CD4-positive, CD25-positive, alpha-beta regulatory T cell (primary cell): Measurements from ENCODE around the gene SMG1. TPM values are rescaled to one million over a fixed set of nuclear protein-coding genes. Genes with fewer than 3 reads are reported as not detected.
"Not testable (repeated sequence)": the region's sequence is repeated elsewhere in the genome, so short reads cannot be mapped to it uniquely, and the experiment has no call there.

Experiments
- ATAC-seq, 2 donors: fragments of 150-1000 bp; cut with Tn5 transposase; one replicate each; pipeline ENCODE4 v1.10.0; 2021; ENCODE audit warnings: low read depth in 2 of 2, moderate number of reproducible peaks in 2 of 2, moderate library complexity in 1 of 2
- DNase-seq, 3 donors: peaks; one replicate each; pipeline versions ENCODE4 v3.0.0 to v3.0.0-alpha.2; 2012 to 2022; ENCODE audit warnings: mixed read lengths in 1 of 3
- H3K27ac ChIP-seq: one replicate; pipeline ENCODE4 v1.7.0; 2013; ENCODE audit warnings: mild to moderate bottlenecking, low read length; ENCODE audit not compliant: insufficient read depth, poor library complexity, severe bottlenecking
- H3K27me3 ChIP-seq: one replicate; pipeline ENCODE4 v1.7.0; 2013; ENCODE audit warnings: low read length; ENCODE audit not compliant: control insufficient read depth, insufficient read depth
- H3K36me3 ChIP-seq: one replicate; pipeline ENCODE4 v1.7.0; 2013; ENCODE audit warnings: mild to moderate bottlenecking, low read length, moderate library complexity; ENCODE audit not compliant: control insufficient read depth, insufficient read depth
- H3K4me1 ChIP-seq: 2 replicates; pipeline ENCODE4 v1.7.0; 2013; ENCODE audit warnings: mild to moderate bottlenecking, low read length; ENCODE audit not compliant: insufficient read depth, control insufficient read depth, poor library complexity, severe bottlenecking
- H3K4me3 ChIP-seq: one replicate; pipeline ENCODE4 v1.7.0; 2013; ENCODE audit warnings: low read depth, mild to moderate bottlenecking, low read length, moderate library complexity
- H3K9me3 ChIP-seq, 2 experiments: 1 replicate in 1 of 2; 2 replicates in 1 of 2; pipeline ENCODE4 v1.7.0; 2013; ENCODE audit warnings: low read length in 2 of 2, mild to moderate bottlenecking in 1 of 2, moderate library complexity in 1 of 2; ENCODE audit not compliant: control insufficient read depth in 2 of 2
- H3K27ac Mint-ChIP-seq, 3 donors: one replicate each; pipeline ENCODE4 v1.8.0; 2020 to 2022; ENCODE audit warnings: mild to moderate bottlenecking in 3 of 3, mixed read lengths in 3 of 3, moderate library complexity in 2 of 3
- H3K27me3 Mint-ChIP-seq: one replicate; pipeline ENCODE4 v1.8.0; 2022; ENCODE audit warnings: mild to moderate bottlenecking, mixed read lengths
- H3K36me3 Mint-ChIP-seq: one replicate; pipeline ENCODE4 v1.8.0; 2020; ENCODE audit warnings: mixed read lengths
- H3K4me1 Mint-ChIP-seq, 4 donors: one replicate each; pipeline ENCODE4 v1.8.0; 2020 to 2022; ENCODE audit warnings: mixed read lengths in 4 of 4, mild to moderate bottlenecking in 1 of 4
- H3K4me3 Mint-ChIP-seq, 4 donors: one replicate each; pipeline ENCODE4 v1.8.0; 2020 to 2022; ENCODE audit warnings: mild to moderate bottlenecking in 4 of 4, mixed read lengths in 4 of 4, moderate library complexity in 3 of 4
- H3K9me3 Mint-ChIP-seq, 7 donors: one replicate each; pipeline ENCODE4 v1.8.0; 2020 to 2022; ENCODE audit warnings: mixed read lengths in 7 of 7, mild to moderate bottlenecking in 3 of 7, moderate library complexity in 2 of 7
- polyA plus RNA-seq, 4 donors: library from polyadenylated mRNA; unstranded; fragments of 300-500 nt; fragmentation: Illumina TruSeq; gene quantifications; one replicate each; pipeline ENCODE4 v1.2.3, GENCODE V29; 2021
- total RNA-seq: library from RNA; stranded (reverse); gene quantifications from one replicate; pipeline ENCODE4 v1.2.3, GENCODE V29; 2022

SMG1 gene
- total RNA-seq: 200 TPM
- polyA plus RNA-seq: 10 to 100 TPM in 2 of 4 donors, 1 to 10 TPM in 2; 9.2 to 11.9 (median 10.8) TPM

DNA sequence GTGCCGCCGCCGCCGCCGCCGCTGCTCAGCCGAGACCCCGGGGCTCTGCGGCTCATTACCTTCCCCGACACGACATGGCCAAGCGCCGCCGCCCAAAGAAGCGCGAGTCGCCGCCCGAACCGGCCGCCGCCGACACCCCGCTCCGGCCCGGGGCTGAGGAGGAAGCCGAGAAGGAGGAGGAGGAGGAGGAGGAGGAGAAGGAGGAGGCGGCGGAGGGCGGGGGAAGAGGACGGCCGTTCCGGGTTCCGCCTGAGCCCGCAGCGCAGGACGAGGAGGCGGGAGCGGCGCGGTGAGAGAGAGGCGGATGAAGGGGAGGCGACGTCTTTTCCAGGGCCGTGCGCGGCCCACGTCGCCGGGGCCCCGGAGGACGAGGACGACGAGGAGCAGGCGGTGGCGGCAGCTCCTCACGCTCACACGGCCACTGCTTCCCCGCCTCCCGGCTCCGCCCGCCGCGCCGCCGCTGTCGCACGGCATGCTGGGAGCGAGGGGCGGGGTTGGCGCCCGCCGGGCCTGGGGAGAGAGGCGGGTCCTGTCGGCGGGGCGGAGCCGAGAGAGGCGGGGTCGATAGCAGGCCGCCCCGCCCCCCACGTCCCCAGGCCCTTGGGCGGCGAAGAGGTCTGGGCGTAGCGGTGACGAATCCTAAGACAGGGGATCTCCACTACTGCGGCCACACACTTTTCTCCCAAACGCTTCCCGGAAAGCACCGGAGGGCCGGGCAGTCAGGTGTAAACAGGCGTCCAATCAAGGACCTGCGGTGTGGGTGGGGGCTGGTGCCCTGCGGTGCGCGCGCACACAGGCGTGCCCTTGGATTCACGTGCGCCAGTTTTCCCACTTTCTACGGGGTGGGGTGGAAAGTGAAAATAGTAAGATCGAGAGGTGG, at the start of gene SMG1:
SMG1 (minus strand) TSS at position 423 of the 880 bp plus-strand sequence; CDS start at position 56, 367 bp downstream.
- Mint-ChIP-seq H3K27ac (peak within 1 kb of the TSS; percentile 89 to 98 (median 97)), H3K4me1 (peaks cover 16 to 41% (median 29%) of the 10 kb centered on the region in 4 donors), H3K4me3 (peak within 1 kb of the TSS; percentile 94 to 99 (median 96))
- Histone ChIP-seq H3K4me3 (peak within 1 kb of the TSS; percentile 87), H3K27ac (peak within 1 kb of the TSS; percentile 89), H3K4me1 (peaks cover 28% of the 10 kb centered on the region)
- not testable (repeated sequence) for H3K9me3 Mint-ChIP-seq, H3K36me3 Mint-ChIP-seq, H3K27me3 Mint-ChIP-seq, H3K36me3 ChIP-seq, H3K27me3 ChIP-seq, H3K9me3 ChIP-seq
- DNase-seq: peak; percentile 85 to 93 (median 90)
- ATAC-seq: peak; percentile 78 to 79

GRCh38 chr16:18975109-18975508, 48.9 kb upstream of the SMG1 start:
- ATAC-seq (no peak), DNase-seq (no peak)
- H3K27ac ChIP-seq: no peak overlapping the region
- H3K4me3 ChIP-seq: no peak overlapping the region
- peaks cover 20% of the 10 kb centered on the region for H3K27me3 Mint-ChIP-seq
- H3K9me3 ChIP-seq: no peaks in the 10 kb centered on the region
- no peaks in the 10 kb centered on the region for H3K36me3 ChIP-seq
- H3K9me3 Mint-ChIP-seq: no peaks in the 10 kb centered on the region
- no peaks in the 10 kb centered on the region for H3K4me1 ChIP-seq
- no peaks in the 10 kb centered on the region for H3K4me1 Mint-ChIP-seq
- no peaks in the 10 kb centered on the region for H3K36me3 Mint-ChIP-seq
- H3K4me3 Mint-ChIP-seq: no peak overlapping the region
- H3K27me3 ChIP-seq: peaks cover 7% of the 10 kb centered on the region
- peak overlapping the region in 1 of 3 donors; percentile 31 for H3K27ac Mint-ChIP-seq

DNA sequence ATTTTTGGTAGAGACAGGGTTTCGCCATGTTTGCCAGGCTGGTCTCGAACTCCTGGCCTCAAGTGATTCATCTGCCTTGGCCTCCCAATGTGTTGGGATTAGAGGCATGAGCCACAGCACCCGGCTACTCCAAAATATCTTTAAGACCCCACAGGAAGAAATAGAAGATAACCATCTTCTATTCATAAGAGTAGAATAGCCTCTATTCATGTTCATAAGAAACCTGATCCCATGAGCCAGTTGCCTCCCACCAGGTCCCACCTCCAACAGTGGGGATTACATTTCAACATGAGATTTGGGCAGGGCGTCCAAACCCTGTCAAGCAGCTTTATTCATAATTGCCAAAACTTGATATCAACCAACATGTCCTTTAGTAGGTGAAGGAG, 43.6 kb upstream of the SMG1 start:
- no peak overlapping the region for H3K4me3 ChIP-seq
- H3K4me3 Mint-ChIP-seq: no peak overlapping the region
- H3K4me1 ChIP-seq: peaks cover 4% of the 10 kb centered on the region
- no peaks in the 10 kb centered on the region for H3K27me3 Mint-ChIP-seq
- peaks cover 0 to 5% (median under 1%) of the 10 kb centered on the region in 4 donors for H3K4me1 Mint-ChIP-seq
- H3K9me3 ChIP-seq: no peaks in the 10 kb centered on the region
- H3K36me3 ChIP-seq: no peaks in the 10 kb centered on the region
- DNase-seq (no peak), ATAC-seq (no peak)
- H3K27ac Mint-ChIP-seq: no peak overlapping the region
- peaks cover 3% of the 10 kb centered on the region for H3K27me3 ChIP-seq
- no peaks in the 10 kb centered on the region for H3K9me3 Mint-ChIP-seq
- no peaks in the 10 kb centered on the region for H3K36me3 Mint-ChIP-seq
- no peak overlapping the region for H3K27ac ChIP-seq

- H3K27ac ChIP-seq: no peak overlapping the region
- peaks cover 4% of the 10 kb centered on the region for H3K4me1 ChIP-seq
- H3K27ac Mint-ChIP-seq: no peak overlapping the region
- peak overlapping the region; percentile 49 for H3K4me3 ChIP-seq
- no peaks in the 10 kb centered on the region for H3K9me3 Mint-ChIP-seq
- peak overlapping the region in 1 of 4 donors; percentile 45 for H3K4me3 Mint-ChIP-seq
- H3K36me3 Mint-ChIP-seq: no peaks in the 10 kb centered on the region
- H3K27me3 Mint-ChIP-seq: no peaks in the 10 kb centered on the region
- peak; percentile 81 to 83 for ATAC-seq
- H3K27me3 ChIP-seq: peaks cover 3% of the 10 kb centered on the region
- no peaks in the 10 kb centered on the region for H3K9me3 ChIP-seq
- peaks cover 0 to 5% (median under 1%) of the 10 kb centered on the region in 4 donors for H3K4me1 Mint-ChIP-seq
- peak; percentile 61 to 71 (median 61) for DNase-seq
- H3K36me3 ChIP-seq: no peaks in the 10 kb centered on the region
Observed at GRCh38 chr16:18969050-18969854, 43.0 kb upstream of the SMG1 start.

GRCh38 chr16:18966791-18967190, 40.6 kb upstream of the SMG1 start:
- Histone ChIP-seq H3K4me3 (no peak overlapping the region), H3K27ac (no peak overlapping the region), H3K36me3 (no peaks in the 10 kb centered on the region), H3K27me3 (peaks cover 3% of the 10 kb centered on the region), H3K9me3 (no peaks in the 10 kb centered on the region), H3K4me1 (peaks cover 4% of the 10 kb centered on the region)
- Mint-ChIP-seq H3K27me3 (peaks cover 4% of the 10 kb centered on the region), H3K4me3 (no peak overlapping the region), H3K4me1 (peaks cover 0 to 5% (median under 1%) of the 10 kb centered on the region in 4 donors), H3K27ac (no peak overlapping the region), H3K9me3 (no peaks in the 10 kb centered on the region), H3K36me3 (no peaks in the 10 kb centered on the region)
- no peak for ATAC-seq
- no peak for DNase-seq

DNA sequence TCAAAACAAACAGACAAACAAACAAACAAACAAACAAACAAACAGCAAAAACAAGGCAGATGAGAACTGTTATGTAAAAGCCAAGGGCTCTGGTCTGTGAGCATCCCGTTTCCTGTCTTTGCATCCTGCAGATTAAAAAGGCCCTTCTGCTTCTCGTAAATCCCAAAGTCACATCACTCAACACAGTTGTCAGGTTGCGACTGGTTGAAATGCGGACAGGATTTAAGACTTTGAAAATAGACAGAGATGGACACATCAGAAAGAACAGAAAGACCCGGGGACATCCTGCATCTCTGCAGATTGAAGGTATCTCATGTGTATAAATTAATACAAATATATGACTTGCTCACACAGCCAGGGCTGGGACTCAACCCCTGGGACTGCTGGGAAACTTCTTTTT, 39.3 kb upstream of the SMG1 start:
- Mint-ChIP-seq H3K27me3 (peaks cover 4% of the 10 kb centered on the region), H3K36me3 (no peaks in the 10 kb centered on the region), H3K4me3 (no peak overlapping the region), H3K4me1 (peaks cover 0 to 5% (median under 1%) of the 10 kb centered on the region in 4 donors), H3K9me3 (peaks cover 0 to 1% (median 0%) of the 10 kb centered on the region in 7 donors), H3K27ac (no peak overlapping the region)
- H3K27me3 ChIP-seq: no peaks in the 10 kb centered on the region
- DNase-seq (no peak), ATAC-seq (no peak)
- H3K4me3 ChIP-seq: no peak overlapping the region
- peaks cover 4% of the 10 kb centered on the region for H3K4me1 ChIP-seq
- H3K36me3 ChIP-seq: no peaks in the 10 kb centered on the region
- no peaks in the 10 kb centered on the region for H3K9me3 ChIP-seq
- H3K27ac ChIP-seq: no peak overlapping the region

GRCh38 chr16:18959031-18959505, 32.9 kb upstream of the SMG1 start:
- DNase-seq (no peak), ATAC-seq (no peak)
- H3K27ac ChIP-seq: no peak overlapping the region
- no peaks in the 10 kb centered on the region for H3K36me3 Mint-ChIP-seq
- H3K4me3 Mint-ChIP-seq: no peak overlapping the region
- H3K27me3 ChIP-seq: no peaks in the 10 kb centered on the region
- H3K4me1 Mint-ChIP-seq: peaks cover 0 to 20% (median 9%) of the 10 kb centered on the region in 4 donors
- H3K4me1 ChIP-seq: no peaks in the 10 kb centered on the region
- H3K9me3 ChIP-seq: no peaks in the 10 kb centered on the region
- peaks cover 8% of the 10 kb centered on the region for H3K27me3 Mint-ChIP-seq
- no peak overlapping the region for H3K4me3 ChIP-seq
- H3K9me3 Mint-ChIP-seq: peaks cover 0 to 1% (median 0%) of the 10 kb centered on the region in 7 donors
- no peak overlapping the region for H3K27ac Mint-ChIP-seq
- H3K36me3 ChIP-seq: no peaks in the 10 kb centered on the region
